Activated naive CD4-positive, alpha-beta T cell treated with Interleukin-2 at 50 U/mL for 16 hours (primary cell): ENCODE results near the gene SAMHD1.
A peak's percentile ranks its signal among the peaks of the same experiment; 100 is the strongest.
"Not testable (repeated sequence)": the region's sequence is repeated elsewhere in the genome, so short reads cannot be mapped to it uniquely, and the experiment has no call there.

ENCODE experiments used
- DNase-seq: peaks from one replicate; pipeline ENCODE4 v3.0.0-alpha.2; 2020

Gene SAMHD1

DNA sequence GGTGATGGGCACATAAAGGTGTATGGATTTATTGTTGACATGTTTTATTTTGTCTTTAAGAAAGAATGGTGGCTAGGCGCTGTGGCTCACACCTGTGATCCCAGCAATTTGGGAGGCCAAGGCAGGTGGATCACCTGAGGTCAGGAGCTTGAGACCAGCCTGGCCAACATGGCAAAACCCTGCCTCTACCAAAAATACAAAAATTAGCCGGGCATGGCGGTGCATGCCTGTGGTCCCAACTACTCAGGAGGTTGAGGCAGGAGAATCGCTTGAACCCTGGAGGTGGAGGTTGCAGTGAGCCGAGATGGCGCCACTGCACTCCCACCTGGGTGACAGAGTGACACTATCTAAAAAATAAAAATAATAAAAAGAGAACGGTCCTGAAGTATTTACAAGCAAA, 45.4 kb downstream of the SAMHD1 start:
- DNase-seq = not testable (repeated sequence)

DNA sequence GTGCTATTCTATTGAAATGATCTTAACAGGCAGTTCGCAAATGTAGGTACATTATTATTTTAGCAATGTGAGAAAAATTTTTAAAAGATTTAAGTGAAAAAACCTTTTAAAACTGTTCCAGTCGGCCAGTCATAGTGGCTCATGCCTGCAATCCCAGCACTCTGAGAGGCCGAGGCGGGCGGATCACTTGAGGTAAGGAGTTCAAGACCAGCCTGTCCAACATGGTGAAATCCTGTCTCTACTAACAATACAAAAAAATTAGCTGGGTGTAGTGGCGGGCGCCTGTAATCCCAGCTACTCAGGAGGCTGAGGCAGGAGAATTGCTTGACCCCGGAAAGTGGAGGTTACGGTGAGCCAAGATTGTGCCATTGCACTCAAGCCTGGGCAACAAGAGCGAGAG, 45.9 kb downstream of the SAMHD1 start:
- not testable (repeated sequence) for DNase-seq

DNA sequence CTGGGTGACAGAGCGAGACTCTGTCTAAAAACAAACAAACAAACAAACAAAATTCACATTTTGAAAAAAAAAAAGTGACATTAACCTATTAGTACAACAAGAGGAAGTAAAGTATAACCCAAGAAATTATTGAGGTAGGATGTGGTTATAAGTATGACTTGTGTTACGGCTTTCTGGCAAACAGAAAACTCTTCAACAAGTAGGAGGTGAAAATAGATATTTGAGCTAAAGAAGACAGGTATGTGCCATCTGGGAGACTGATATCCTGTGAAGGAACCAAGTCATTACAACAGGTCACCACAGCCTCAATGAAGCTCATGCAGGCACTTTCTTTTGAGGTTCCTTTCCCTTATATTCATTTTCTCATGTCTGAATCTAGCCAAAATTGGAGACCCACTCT, 46.8 kb downstream of the SAMHD1 start:
- no peak for DNase-seq

DNA sequence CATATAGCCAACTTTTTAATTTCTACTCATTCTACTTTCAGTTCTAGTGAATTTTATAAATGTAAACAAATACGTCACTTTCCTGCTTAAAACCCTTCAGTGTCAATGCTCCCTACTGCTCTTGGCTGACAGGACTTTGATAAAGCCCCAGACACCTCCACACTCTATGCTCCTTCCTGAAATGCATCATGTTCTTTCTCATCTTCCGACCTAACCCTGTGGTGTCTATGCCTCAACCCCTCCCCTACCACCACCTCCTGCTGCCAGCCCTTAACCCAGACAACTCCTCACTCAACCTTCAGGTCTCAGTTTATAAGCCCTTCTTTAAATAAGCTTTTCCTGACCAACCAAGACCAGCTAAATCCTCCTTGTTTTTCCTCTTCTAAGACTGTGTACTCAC, 56.5 kb downstream of the SAMHD1 start:
- no peak for DNase-seq

DNA sequence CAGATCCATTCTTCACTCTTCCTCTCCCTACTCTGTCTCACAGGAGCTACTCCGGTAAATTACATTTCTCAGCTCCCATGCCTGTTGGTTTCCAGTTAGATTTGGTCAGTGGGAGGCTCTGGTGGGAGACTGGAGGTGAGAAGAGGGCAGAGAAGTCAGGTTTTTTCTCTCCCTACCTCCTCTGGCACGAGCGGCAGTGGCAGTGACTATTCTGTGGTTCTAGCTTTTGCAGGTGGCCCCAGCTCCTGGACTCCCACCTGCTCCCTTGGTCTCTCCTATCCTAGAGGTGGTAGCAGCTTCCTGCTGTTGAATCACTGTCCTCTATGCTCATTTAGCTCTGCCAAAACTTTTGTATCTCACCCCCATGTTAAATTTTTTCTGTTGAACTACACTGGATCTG, 57.7 kb downstream of the SAMHD1 start:
- DNase-seq = no peak

DNA sequence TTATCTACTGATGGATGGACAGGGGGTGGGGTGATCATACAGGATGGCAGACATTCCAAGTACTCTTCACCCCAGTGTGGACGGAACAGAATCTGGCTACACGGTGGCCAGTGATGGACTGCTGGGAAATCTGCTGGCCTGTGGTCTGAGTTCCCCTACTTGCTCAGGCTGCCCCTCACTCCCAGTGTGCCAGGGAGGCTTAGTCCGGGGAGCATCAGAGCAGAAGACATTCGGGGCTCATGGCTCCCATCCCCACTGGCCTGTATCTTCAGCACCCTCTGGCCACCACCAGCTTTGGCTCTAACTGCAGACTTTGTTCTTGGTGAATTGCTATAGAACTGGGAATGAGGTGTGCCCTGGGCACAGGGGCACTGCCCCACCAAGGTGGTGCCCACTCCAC, 60.3 kb downstream of the SAMHD1 start:
- no peak for DNase-seq

DNA sequence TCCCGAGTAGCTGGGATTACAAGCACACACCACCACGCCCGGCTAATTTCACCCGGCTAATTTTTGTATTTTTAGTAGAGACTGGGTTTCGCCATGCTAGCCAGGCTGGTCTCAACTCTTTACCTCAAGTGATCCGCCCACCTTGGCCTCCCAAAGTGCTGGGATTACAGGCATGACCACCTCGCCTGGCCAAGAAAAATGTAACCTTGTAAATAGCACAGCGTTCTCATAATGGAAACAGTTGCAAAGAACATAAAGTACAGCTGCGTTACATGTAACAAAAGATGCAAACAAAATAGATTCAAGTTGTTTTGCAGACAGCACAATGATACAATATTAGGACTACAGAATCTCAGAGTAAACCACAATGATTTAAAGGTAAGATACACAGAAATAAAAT, 60.9 kb downstream of the SAMHD1 start:
- DNase-seq = no peak

DNA sequence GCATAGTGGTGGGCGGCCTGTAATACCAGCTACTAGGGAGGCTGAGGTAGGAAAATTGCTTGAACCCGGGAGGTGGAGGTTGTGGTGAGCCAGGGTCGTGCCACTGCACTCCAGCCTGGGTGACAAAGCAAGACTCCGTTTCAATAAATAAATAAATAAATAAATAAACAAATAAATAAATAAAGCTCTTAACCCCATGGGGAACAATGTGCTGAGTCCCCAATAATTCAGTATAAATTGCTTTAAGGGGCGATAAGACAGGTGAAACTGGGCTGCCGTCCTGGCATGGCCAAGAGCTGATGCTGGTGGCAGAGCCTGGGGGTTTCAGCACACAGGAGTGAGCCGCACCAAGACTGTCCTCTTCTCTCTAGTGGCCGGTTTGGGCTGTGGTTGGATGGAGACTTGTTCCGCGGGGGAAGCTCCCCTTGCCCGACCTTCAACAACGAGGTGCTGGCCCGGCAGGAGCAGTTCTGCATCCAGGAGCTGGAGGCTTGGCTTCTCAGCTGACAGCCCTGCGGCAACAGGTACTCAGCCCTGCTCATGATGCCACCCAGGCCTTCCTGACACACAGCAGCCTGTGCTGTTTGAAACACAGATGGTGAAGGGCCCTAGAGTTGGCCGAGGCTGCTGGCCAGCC, 62.5 kb downstream of the SAMHD1 start:
- DNase-seq = no peak

DNA sequence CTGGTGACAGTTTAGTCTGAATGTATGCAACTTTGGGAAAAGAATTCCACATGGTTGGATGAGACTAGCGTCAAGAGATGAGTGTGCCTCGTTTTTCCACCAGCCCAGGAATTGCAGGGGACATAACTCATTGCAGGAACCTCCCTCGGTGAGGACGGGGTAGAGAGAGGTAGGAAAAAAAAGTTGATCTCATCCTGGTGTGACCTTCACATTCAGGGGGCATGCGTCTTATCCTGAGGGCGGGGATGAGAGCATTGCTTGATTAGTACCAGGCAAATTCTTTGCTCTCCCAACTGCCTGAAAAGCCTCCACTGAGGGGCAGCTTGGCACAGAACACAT, 63.8 kb downstream of the SAMHD1 start:
- DNase-seq = no peak

DNA sequence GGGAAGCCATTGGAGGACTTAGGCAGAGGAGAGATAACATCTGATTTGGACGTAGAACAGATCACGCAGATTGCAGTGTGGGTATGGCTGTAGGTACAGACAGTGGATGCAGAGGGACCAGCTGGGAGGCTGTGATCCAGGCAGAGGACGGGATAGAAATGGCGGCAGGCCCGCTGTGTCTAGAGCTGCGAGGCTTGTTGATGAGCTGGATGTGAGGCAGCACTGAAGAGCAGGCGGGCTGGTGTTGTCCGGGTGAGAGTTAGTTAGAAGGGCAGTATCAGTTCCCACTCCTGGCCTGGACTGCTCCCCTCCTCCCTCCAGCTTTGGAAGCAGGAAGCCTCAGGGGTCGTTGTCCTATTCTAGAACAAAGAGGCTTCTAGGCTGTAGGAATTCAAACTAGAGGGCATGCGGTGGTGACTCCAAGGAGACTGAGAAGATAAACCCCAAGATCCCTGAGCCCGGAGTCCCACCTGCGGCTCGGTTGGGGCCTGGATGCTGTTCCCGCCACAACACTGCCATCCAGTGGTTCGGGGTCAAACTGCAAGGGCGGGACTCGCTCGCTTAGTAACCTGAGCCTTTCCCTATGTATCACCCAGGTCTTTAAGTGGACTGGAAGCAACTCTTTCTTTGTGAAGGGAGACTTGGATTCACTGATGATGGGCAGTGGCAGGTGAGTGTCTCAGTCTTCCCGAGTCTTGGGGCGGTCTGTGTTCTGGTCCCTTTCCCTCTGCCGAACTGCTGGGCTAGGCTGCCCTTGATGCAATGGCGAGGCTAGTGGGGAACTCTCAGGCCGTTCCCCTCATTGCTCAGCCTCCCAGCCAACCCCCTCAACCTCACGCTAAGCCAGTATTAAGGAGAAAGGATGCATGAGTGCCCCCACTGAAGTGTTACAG, 64.4 kb downstream of the SAMHD1 start:
- peak; percentile 84 for DNase-seq

DNA sequence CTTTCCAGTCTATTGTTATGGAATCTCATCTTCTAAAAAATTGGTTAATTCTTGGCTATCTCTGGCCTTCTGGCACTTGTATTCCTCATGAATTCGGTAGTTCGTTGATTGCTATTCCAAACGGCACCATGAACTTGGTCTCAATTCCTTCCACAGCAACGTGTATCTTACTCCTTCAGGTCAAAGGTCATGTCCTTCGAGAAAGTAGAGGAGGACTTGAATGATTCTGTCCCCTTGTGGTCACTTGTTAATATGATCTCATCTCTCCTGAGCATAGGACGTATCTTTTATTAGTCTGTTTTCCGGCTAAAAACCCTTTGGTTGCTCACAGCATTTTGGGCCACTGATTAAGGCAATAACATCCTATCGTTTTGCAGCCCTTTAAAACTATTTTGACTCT, 66.2 kb downstream of the SAMHD1 start:
- DNase-seq = no peak

DNA sequence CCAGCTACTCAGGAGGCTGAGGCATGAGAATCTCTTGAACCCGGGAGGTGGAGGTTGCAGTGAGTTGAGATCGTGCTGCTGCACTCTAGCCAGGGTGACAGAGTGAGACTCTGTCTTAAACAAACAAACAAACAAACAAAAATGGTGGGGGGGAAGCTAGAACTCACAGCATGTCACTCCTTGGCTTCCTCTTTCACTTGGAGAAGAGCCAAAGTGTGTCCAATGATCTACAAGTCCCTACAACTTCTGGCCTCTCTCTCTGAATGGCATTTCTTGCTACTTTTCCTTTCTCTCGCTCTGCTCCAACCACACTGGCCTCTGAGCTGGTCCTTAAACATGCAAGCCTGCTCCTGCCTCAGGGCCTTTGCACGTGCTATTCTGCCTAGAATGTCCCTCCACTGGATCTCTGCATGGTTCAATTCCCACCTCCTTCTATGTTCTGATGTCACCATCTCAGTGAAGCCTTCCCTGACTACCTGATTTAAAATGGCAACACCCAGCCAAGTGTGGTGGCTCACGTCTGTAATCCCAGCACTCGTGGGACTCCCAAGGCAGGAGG, 67.5 kb downstream of the SAMHD1 start:
- no peak for DNase-seq

DNA sequence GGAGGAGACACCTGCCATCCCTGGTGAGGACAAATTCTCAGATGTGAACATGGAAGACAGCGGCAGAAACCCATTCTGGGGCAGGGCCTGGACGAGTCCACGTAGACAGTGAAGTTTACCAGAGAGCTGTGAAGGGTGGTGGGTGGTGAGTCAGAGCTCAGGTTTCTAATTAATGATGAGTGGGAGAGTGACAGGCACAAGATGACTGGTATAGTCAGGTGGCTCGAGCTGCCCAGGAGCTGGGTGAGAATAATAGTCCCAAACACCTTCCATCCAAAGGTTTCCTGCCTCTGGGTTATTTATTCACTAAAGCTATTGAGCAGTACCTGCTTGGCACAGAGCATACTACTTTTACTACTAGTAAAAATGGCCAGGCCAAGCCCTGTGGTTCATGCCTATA, 69.6 kb downstream of the SAMHD1 start:
- DNase-seq = peak; percentile 34

DNA sequence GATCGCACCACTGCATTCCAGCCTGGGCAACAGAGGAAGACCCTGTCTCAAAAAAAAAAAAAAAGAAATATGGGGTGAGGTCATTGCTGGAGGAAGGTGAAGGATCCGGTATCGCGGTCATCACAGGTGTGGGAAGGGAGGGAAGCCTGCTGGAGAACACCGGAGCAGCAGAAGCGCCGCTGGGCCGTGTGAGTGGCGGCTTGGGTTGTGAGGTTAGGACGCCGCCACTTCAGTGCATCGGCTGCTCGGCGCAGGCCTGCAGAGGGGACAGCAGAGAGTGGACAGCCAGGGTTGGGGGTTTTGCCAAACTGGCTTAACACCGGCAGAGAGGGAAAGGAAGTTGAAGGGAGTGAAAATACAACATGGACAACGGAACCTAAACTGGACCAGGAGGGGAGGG, 70.2 kb downstream of the SAMHD1 start:
- DNase-seq = no peak

DNA sequence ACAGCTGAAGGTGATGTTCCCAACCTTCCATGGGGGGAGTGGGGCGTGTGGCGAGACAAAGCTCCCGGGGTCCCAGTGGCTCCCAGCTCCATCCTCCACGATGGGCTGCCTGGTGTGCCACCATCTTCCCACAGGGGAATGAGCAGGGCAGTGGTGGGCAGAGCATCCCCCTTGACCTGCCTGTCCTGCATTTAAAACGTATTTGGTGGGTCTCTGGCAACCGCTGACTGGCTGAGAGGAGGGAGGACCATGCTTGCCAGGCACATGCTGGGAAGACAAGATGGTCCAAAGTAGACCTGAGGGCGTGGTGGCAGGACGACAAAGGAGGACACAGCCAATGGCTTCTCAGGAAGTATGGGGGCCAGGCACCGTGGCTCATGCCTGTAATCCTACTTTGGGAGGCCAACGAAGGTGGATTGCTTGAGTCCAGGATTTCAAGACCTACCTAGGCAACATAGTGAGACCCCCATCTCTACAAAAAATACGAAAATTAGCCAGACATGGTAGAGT, 70.7 kb downstream of the SAMHD1 start:
- DNase-seq = no peak

DNA sequence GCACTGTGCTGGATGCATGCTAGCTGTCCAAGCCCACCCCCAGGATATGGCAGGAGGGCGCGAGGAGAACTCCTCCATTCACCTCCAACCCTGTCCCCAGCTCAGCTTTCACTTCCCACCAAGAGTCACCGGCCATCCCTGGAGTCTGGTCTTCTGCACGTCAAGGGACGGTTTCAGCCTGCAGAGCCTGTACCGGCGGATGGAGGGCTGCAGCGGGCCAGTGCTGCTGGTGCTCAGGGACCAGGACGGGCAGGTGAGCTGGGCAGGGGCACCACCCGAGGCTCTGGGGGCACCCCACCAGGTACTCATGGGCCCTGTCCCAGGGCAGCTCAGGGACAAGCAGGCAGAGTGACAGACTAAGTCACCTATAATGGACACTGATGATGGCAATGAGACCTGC, 72.6 kb downstream of the SAMHD1 start:
- DNase-seq = no peak

DNA sequence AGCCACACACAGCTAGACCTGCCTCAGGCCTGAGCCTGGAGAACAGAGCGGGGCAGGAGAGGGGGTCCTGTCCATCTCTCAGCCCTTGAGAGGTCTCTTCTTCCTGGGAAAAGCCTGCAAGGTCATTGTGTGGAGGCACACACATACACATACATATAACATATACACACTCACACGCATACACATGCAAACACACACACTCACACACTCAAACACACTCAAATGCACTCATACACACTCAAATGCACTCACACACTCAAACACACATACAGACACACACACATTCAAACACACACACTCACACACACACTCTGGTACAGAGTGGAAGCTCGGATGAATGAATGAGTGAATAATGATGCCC, 75.1 kb downstream of the SAMHD1 start:
- no peak for DNase-seq

DNA sequence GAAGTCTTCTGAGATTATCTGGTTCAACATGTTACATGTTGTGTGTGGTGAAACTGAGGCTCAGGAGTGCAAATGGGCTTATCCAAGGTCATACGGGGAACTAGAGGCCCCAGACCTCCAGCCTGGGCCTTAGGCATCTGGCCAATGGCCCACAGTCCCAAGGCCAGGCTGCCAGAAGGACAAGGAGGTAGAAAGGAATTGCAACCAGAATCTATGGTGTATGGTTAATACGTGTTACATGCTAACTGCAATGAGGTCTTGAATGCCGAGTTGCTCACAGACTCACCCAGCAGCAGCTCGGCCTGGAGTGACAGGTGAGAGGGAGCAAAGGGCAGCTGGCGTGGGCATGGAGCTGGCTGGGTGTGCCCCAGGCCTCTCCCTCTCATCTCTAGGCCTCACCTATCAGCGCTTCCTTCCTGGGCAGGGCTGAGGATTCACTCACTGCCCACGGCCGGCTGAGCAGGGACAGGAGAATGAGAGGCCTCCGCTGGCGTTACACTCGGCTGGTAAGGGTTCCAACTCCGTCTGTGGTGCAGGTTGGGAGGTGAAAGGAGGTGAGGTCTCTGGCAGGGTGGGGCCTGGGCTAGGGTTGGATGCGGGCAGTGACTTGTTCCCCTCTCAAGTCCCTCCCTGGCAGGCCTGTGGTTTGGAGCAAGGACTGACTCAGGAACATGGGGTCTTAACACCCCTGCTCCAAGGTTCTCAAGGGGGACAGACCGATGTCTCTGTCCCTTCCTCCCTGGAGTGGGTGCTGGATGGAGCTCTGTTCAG, 75.6 kb downstream of the SAMHD1 start, which contains the start of gene TLDC2:
Gene TLDC2 (plus strand): TSS at position 437 of the 771 bp plus-strand sequence. CDS start 37 bp downstream, at position 474.
- no peak for DNase-seq

DNA sequence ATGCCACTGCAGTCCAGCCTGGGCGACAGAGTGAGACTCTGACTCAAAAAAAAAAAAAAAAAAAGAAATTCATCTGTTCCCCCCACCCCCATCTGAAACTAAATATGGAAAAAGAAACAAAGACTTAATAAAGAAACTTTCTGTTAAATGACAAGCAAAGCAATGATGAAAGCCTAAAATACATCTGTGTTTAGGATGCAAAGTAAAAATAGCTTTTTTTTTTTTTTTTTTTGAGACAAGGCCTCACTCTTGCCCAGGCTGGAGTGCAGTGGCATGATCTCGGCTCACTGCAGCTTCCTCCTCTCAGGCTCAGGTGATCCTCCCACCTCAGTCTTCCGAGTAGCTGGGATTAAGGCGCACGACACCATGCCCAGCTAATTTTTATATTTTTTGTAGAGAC, 76.4 kb downstream of the SAMHD1 start:
- DNase-seq = not testable (repeated sequence)

DNA sequence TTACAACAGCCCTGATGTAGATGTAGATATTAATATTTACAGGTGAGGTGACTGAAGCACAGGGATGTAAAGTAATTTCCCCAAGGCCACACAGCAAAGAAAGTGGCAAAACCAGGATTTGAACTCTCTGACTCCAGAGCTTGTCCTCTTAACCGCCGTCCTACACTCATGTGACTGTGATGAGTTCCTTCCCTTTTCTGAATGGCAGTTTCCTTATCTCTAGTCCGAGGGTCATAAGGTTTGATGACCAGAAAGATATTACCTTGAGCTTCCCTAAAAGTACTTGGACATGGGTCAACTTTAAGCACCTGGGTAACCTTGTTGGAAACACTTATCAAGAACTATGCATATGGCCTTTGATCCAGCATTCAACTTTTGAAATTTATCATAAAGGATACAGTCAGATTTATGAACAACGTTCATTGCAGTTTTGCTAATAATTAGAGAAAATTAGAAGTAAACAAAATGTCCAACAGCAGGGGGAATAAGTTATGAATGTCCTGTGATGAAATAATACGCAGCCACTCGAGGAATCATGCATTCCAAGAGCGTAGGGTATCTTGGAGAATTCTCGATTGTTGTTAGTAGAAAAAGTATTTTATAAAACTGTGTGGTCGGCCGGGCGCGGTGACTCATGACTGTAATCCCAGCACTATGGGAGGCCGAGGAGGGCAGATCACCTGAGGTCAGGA, 77.9 kb downstream of the SAMHD1 start:
- no peak for DNase-seq

DNA sequence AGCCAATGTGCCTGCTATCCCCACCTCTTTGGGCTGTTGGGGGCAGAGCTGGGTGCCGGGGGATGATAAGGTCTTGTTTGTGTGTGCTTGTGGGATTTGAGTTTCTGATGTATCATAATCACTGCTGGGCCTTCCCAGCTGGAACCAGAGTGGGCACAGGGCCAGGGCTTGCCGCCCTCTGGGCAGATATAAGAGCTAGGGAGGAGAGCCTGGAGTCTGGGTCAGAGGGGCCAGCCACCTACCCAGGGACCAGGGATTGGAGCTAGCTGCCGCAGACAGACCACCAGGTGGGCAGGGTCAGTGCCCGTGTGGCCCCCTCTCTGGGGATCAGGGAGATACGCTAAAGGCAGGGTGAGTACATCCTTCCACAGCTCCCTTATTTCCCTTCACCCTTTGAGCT, 78.7 kb downstream of the SAMHD1 start:
- DNase-seq = no peak
